Neural progenitor cell (in vitro differentiated cells): ENCODE data around the gene ABCC4. TPM values are rescaled to one million over a fixed set of nuclear protein-coding genes. Genes with fewer than 3 reads are reported as not detected.

Experiments used
- DNase-seq: peaks from one replicate; pipeline ENCODE4 v3.0.0-alpha.2; 2016; ENCODE audit warnings: low spot score
- H2AFZ ChIP-seq: fragments of 200-600 bp; sonication (generic); replicated peaks from 2 replicates; pipeline ENCODE4 v1.6.1; 2016; ENCODE audit warnings: antibody characterized with exemption
- H3F3A ChIP-seq: fragments of 200-600 bp; sonication (generic); 2 replicates; pipeline ENCODE4 v1.6.1; 2016; ENCODE audit warnings: antibody characterized with exemption, low read depth
- H3K27ac ChIP-seq: fragments of 200-600 bp; sonication (generic); 2 replicates; pipeline ENCODE4 v1.5.1; 2016; ENCODE audit warnings: mild to moderate bottlenecking
- H3K27me3 ChIP-seq: fragments of 200-600 bp; sonication (generic); 2 replicates; pipeline ENCODE4 v1.6.1; 2016; ENCODE audit warnings: mild to moderate bottlenecking, moderate library complexity
- H3K36me3 ChIP-seq: fragments of 200-600 bp; sonication (generic); 2 replicates; pipeline ENCODE4 v1.5.1; 2016
- H3K4me1 ChIP-seq: fragments of 200-600 bp; sonication (generic); 2 replicates; pipeline ENCODE4 v1.6.1; 2016; ENCODE audit warnings: mixed run types
- H3K4me2 ChIP-seq: fragments of 200-600 bp; sonication (generic); 2 replicates; pipeline ENCODE4 v1.6.1; 2016
- H3K4me3 ChIP-seq: fragments of 200-600 bp; sonication (generic); 2 replicates; pipeline ENCODE4 v1.5.1; 2016
- H3K79me2 ChIP-seq: fragments of 200-600 bp; sonication (generic); 2 replicates; pipeline ENCODE4 v1.6.1; 2016; ENCODE audit warnings: low read depth
- H3K9ac ChIP-seq: fragments of 200-600 bp; sonication (generic); 2 replicates; pipeline ENCODE4 v1.6.1; 2016
- H3K9me3 ChIP-seq: fragments of 200-600 bp; sonication (generic); 2 replicates; pipeline ENCODE4 v1.5.1; 2016; ENCODE audit warnings: low read depth
- H4K20me1 ChIP-seq: fragments of 200-600 bp; sonication (generic); 2 replicates; pipeline ENCODE4 v1.6.1; 2016; ENCODE audit warnings: low read depth
- H3K27ac Mint-ChIP-seq: 3 replicates; pipeline ENCODE4 v1.8.0; 2021; ENCODE audit warnings: mixed read lengths
- H3K27me3 Mint-ChIP-seq: 2 replicates; pipeline ENCODE4 v1.8.0; 2022; ENCODE audit warnings: low read depth, mild to moderate bottlenecking, inconsistent platforms, moderate library complexity, mixed read lengths; ENCODE audit not compliant: insufficient read depth
- H3K36me3 Mint-ChIP-seq: 3 replicates; pipeline ENCODE4 v1.8.0; 2021; ENCODE audit warnings: mixed read lengths
- H3K4me1 Mint-ChIP-seq: 3 replicates; pipeline ENCODE4 v1.8.0; 2021; ENCODE audit warnings: mixed read lengths
- H3K4me3 Mint-ChIP-seq: 3 replicates; pipeline ENCODE4 v1.8.0; 2021; ENCODE audit warnings: mild to moderate bottlenecking, moderate library complexity, mixed read lengths
- H3K9me3 Mint-ChIP-seq: 3 replicates; pipeline ENCODE4 v1.8.0; 2020; ENCODE audit warnings: mixed read lengths
- EZH2 ChIP-seq: fragments of 200-600 bp; sonication (generic); IDR thresholded peaks from 2 replicates; pipeline ENCODE4 v1.6.1; 2017; ENCODE audit warnings: antibody characterized with exemption, mild to moderate bottlenecking, moderate library complexity
- EZH2phosphoT487 ChIP-seq: fragments of 200-600 bp; sonication (generic); IDR thresholded peaks from 2 replicates; pipeline ENCODE4 v1.6.1; 2017; ENCODE audit warnings: antibody characterized with exemption
- total RNA-seq: library from RNA; depleted of rRNA; stranded (reverse); fragments of >200 nt; gene quantifications from 2 replicates; pipeline ENCODE4 v1.2.3, GENCODE V29; 2015; ENCODE audit warnings: low replicate concordance
- TF ChIP-seq, protein P1 (sequence below): fragments of 200-600 bp; sonication (generic); IDR thresholded peaks from 2 replicates; pipeline ENCODE4 v1.5.1; 2017; ENCODE audit warnings: antibody characterized with exemption, mild to moderate bottlenecking

The ABCC4 gene
- total RNA-seq, 1 donor from 2014 or later: 23.6 TPM

DNA sequence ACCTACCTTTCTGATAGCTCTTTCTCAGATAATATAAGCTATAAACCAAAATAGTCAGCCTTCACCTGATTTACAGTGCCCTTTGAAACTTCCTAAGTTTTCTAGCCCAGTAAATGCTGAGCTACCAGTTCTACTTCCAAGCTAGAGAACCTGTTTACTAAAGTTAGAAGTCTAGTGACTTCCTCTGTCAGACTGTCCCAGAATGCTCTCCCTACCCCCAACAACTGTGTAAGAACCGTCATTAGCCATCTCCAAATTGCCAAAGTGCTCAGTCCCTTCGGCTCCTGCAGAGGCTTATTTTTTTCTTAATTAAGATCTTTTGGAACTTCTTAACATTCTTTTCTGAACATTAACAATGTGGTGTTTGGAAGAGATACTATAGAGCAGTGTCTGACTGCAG, 3.2 kb upstream of the ABCC4 start:
- Mint-ChIP-seq H3K4me3 (no peak overlapping the region), H3K27ac (no peak overlapping the region), H3K4me1 (peaks cover 24% of the 10 kb centered on the region), H3K9me3 (peaks cover 3% of the 10 kb centered on the region), H3K27me3 (no peaks in the 10 kb centered on the region), H3K36me3 (no peaks in the 10 kb centered on the region)
- no peaks in the 10 kb centered on the region for H4K20me1 ChIP-seq
- peak overlapping the region; percentile 51 for H3K4me2 ChIP-seq
- TF ChIP-seq EZH2phosphoT487 (no peak), EZH2 (no peak)
- TF ChIP-seq, protein P1, sequence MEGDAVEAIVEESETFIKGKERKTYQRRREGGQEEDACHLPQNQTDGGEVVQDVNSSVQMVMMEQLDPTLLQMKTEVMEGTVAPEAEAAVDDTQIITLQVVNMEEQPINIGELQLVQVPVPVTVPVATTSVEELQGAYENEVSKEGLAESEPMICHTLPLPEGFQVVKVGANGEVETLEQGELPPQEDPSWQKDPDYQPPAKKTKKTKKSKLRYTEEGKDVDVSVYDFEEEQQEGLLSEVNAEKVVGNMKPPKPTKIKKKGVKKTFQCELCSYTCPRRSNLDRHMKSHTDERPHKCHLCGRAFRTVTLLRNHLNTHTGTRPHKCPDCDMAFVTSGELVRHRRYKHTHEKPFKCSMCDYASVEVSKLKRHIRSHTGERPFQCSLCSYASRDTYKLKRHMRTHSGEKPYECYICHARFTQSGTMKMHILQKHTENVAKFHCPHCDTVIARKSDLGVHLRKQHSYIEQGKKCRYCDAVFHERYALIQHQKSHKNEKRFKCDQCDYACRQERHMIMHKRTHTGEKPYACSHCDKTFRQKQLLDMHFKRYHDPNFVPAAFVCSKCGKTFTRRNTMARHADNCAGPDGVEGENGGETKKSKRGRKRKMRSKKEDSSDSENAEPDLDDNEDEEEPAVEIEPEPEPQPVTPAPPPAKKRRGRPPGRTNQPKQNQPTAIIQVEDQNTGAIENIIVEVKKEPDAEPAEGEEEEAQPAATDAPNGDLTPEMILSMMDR: no peak
- H3K79me2 ChIP-seq: no peaks in the 10 kb centered on the region
- peaks cover 8% of the 10 kb centered on the region for H3F3A ChIP-seq
- H3K36me3 ChIP-seq: no peaks in the 10 kb centered on the region
- peaks cover 23% of the 10 kb centered on the region for H3K27me3 ChIP-seq
- DNase-seq: peak; percentile 13
- peak overlapping the region; percentile 53 for H3K27ac ChIP-seq
- no peak overlapping the region for H3K9ac ChIP-seq
- H3K4me3 ChIP-seq: no peak overlapping the region
- peaks cover 13% of the 10 kb centered on the region for H3K4me1 ChIP-seq
- H3K9me3 ChIP-seq: no peaks in the 10 kb centered on the region
- H2AFZ ChIP-seq: no peak overlapping the region

DNA sequence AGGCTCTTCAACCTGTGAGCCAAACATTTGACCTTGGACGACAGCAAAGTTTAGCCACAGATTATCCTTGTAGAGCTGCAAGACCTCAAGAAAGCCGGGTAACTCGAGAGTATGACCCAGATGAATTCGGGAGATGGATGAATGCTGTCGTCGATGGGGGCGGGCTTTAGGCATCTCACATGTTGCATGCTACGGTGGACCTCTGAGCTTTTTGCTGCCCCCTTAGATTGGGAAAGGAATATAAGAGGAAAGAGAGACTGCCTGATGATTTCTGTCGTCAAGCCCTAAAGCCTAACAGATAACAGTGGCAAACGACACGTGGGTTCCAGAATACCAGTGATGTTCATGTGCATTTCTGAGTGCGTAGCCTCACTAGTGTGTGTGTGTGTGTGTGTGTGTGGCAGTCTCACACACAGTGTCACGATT, 730 bp upstream of the ABCC4 start:
- peaks cover 2% of the 10 kb centered on the region for H3K36me3 Mint-ChIP-seq
- peak overlapping the region; percentile 75 for H2AFZ ChIP-seq
- DNase-seq: peak; percentile 61
- no peaks in the 10 kb centered on the region for H3K79me2 ChIP-seq
- H3K4me3 ChIP-seq: peak overlapping the region; percentile 75
- H3K4me1 ChIP-seq: peaks cover 13% of the 10 kb centered on the region
- no peaks in the 10 kb centered on the region for H3K9me3 Mint-ChIP-seq
- no peaks in the 10 kb centered on the region for H3K36me3 ChIP-seq
- peaks cover 29% of the 10 kb centered on the region for H3K4me1 Mint-ChIP-seq
- no peaks in the 10 kb centered on the region for H3K9me3 ChIP-seq
- no peaks in the 10 kb centered on the region for H4K20me1 ChIP-seq
- H3K27me3 ChIP-seq: peaks cover 23% of the 10 kb centered on the region
- peaks cover 8% of the 10 kb centered on the region for H3F3A ChIP-seq
- no peak overlapping the region for H3K27ac ChIP-seq
- TF ChIP-seq, protein P1: no peak
- TF ChIP-seq EZH2phosphoT487: no peak
- no peak for TF ChIP-seq EZH2
- no peak overlapping the region for H3K27ac Mint-ChIP-seq
- H3K9ac ChIP-seq: no peak overlapping the region
- H3K4me3 Mint-ChIP-seq: peak overlapping the region; percentile 85
- H3K27me3 Mint-ChIP-seq: no peaks in the 10 kb centered on the region
- H3K4me2 ChIP-seq: peak overlapping the region; percentile 92

DNA sequence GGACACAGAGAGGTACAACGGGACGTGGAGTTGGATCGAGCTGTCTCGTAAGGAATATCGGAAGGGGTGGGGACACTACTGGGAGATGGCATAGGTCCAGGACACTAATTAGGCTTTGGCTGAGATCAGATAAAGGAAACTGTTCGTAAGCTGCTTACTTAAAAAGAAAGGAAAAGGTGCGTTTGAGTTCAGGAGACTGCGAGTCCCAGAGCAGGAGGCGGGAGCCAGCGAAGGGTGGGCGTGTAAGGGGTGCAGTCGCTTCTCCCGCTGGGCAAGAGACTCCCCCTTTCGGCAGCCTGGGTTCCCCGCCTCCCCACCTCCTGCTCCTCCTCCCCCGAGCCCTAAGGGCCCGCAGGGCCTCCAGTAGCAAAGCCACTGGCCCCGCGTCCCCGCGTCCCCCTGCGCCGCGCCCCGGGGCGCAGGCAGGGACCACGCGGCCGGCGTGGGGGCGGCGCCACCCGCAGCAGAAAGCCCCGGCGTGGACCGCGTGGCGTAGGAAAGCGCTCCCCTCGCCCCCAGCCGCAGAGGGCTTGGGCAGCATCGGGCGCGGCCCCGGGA, 547 bp downstream of the ABCC4 start:
- H3K4me1 ChIP-seq: peaks cover 13% of the 10 kb centered on the region

More for the DNA sequence above, 547 bp downstream of the ABCC4 start:
- peak overlapping the region; percentile 98 for H2AFZ ChIP-seq
- Mint-ChIP-seq H3K9me3 (no peaks in the 10 kb centered on the region), H3K27ac (peak overlapping the region; percentile 69), H3K36me3 (peaks cover 2% of the 10 kb centered on the region), H3K4me1 (peaks cover 29% of the 10 kb centered on the region), H3K27me3 (no peaks in the 10 kb centered on the region), H3K4me3 (peak overlapping the region; percentile 93)
- TF ChIP-seq, protein P1: peak; percentile 19
- TF ChIP-seq EZH2: no peak
- DNase-seq: peak; percentile 73
- H3K4me3 ChIP-seq: peak overlapping the region; percentile 75
- no peak overlapping the region for H3K27ac ChIP-seq
- peaks cover 8% of the 10 kb centered on the region for H3F3A ChIP-seq
- H3K4me2 ChIP-seq: peak overlapping the region; percentile 92
- no peaks in the 10 kb centered on the region for H3K36me3 ChIP-seq
- H3K27me3 ChIP-seq: peaks cover 23% of the 10 kb centered on the region
- no peak overlapping the region for H3K9ac ChIP-seq
- H3K9me3 ChIP-seq: no peaks in the 10 kb centered on the region
- no peaks in the 10 kb centered on the region for H3K79me2 ChIP-seq
- H4K20me1 ChIP-seq: no peaks in the 10 kb centered on the region
